GM21825 (cell line): ENCODE results near the gene CCDC61.

ENCODE experiments used
- ATAC-seq: cut with Tn5 transposase; IDR thresholded peaks from one replicate; pipeline ENCODE4 v1.9.1; 2021; ENCODE audit warnings: mild to moderate bottlenecking, moderate library complexity; ENCODE audit not compliant: unreplicated experiment

The CCDC61 gene, protein sequence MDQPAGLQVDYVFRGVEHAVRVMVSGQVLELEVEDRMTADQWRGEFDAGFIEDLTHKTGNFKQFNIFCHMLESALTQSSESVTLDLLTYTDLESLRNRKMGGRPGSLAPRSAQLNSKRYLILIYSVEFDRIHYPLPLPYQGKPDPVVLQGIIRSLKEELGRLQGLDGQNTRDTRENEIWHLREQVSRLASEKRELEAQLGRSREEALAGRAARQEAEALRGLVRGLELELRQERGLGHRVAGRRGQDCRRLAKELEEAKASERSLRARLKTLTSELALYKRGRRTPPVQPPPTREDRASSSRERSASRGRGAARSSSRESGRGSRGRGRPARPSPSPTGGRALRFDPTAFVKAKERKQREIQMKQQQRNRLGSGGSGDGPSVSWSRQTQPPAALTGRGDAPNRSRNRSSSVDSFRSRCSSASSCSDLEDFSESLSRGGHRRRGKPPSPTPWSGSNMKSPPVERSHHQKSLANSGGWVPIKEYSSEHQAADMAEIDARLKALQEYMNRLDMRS

DNA sequence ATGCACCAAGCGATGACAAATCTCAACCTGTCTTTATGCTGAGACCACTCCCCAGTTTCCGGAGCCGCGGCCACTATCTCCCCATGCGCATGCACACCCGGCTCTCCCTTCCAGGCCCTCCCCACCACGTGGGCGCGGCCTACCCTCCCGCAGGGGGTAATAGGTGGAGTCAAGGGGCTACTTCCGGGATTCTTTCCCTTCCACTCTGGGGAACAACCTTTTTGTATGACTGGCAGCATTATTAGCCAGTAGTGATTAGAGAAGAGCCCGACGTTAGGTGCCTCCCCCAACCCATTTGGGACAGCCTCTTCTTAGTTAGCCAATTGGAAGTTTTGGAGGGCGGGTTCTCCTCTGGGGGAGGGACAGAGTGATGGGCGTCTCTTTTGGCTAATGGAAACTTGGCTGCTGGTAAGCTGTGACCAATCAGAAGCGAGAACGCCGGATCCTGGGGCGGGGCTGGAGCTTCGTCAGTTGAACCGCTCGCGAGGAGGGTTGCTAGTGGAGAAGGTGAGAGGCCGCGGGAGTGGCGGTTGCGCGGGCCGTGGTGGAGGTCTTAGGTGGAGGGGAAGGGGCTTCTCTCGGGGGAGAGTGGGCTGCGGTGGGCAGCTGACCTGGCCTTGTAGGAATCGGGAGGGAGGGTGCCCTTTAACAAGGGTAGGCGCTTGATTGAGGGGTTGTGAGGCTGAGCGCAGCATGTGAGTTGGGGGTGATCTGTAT, at the start of gene CCDC61:
TSS of gene CCDC61 (plus strand) at position 470 of the 717 bp plus-strand sequence. CDS start 7,552 bp downstream, outside the sequence.
- peak; percentile 94 for ATAC-seq

DNA sequence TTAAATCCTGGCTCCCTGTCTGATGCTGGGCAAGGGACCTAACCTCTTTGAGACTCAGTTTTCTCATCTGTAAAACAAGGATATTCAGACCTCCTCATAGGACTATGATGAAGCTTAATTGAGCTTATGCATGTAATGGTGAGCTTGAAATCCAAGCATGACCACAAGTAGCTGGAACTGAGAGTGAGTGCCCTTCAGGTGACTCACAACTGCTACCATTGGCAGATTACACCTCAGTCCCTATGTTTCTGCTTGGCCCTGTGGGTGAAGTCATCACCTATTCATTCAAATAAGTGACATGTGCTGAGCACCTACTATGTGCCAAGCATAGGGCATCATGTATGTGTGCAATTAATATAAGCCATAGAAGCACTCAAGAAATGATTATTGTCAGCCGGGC, 47.3 kb upstream of the CCDC61 start:
- ATAC-seq, result no peak

DNA sequence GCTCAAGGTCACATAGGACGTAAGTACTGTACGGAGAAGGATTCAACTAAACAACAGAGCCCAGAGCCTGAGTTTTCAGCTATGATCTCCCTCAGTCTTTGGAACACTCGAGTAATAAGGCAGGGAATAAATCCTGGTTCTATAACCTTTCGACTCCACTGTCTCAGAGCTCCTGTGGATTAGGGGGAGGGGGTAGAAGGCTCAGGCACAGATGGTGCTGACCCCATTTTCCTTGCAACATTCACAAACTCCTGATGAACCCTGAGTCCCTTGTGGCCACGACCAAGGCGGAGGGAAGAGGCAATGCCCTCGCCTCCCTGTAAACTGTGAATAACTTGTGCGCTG, 43.0 kb upstream of the CCDC61 start:
- ATAC-seq, result no peak

DNA sequence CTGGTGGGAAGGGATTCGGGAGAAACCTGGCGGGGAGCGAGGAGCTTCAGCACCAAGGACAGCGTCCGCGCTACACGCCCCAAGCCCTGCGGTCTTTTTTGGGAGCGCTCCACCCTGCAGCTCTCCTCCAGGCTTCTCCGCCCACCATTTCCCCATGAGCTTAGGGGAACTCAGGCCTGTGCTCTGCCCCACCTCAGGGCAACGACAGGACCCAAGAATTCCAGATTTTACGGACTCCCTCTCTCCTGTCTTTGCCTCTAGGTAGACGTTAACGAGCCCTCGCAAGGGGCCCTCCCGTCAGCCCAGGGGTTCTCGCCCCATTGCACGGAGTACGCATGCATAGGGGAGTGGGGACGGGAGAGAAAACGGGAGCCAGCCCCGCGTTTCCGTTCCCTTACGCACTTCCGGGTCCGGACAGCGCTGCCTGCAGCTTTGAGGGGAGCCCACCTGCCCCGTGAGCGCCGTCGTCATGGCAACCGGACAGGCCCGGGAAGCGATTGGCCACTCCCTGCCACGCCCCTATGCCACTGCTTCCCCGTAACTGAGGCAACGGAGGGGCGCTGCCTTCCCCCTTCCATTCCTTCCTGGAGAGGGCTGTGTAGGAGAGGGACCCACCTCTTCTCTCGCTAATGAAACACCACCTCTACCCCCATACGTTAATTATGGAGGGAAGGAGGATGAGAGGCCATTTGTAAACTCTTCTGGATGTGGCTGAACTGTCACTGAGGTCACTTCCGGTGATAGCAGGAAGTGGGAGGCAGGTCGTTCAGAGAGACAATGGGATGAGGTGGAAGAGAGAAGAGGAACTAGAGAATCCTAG, 42.4 kb upstream of the CCDC61 start:
- ATAC-seq, result no peak

DNA sequence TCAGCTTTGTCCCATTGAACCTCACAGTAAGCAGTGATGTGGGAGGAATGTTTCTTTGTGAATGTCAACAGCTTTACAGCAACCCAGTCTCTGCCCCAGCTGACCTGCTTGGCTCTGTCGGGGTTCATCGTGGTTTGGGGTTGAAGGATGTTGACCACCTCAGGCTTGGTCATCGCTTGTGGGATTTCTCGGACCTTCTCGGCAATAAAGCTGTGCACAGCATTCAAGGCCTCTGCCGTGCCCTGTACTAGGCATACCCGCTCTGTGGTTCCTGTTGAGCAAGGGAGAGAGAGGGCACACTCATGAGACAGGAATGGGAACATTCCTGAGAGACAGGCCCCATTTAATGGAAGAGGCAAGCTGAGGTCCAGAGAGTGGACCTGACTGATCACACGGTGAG, 41.6 kb upstream of the CCDC61 start:
- ATAC-seq, result no peak

DNA sequence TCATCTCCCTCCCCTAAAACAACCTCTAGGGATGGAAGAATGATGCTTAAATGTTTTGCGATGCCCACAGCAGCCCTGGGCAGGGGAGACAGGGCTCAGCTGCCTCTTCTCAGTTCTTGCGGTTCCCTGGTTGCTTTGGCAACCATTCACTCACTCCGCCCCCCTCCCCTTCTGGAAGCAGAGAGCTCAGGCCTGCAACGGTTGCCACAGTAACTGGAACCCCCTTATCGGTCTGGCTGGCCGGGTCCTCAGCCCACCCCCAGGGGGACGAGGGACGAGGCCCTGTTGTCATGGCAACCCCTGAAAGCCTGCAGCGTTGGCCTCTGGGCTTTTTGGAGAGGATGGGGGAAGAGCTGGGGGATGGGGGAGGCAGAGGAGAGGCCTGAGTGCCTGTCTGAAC, 41.1 kb upstream of the CCDC61 start:
- no peak for ATAC-seq

DNA sequence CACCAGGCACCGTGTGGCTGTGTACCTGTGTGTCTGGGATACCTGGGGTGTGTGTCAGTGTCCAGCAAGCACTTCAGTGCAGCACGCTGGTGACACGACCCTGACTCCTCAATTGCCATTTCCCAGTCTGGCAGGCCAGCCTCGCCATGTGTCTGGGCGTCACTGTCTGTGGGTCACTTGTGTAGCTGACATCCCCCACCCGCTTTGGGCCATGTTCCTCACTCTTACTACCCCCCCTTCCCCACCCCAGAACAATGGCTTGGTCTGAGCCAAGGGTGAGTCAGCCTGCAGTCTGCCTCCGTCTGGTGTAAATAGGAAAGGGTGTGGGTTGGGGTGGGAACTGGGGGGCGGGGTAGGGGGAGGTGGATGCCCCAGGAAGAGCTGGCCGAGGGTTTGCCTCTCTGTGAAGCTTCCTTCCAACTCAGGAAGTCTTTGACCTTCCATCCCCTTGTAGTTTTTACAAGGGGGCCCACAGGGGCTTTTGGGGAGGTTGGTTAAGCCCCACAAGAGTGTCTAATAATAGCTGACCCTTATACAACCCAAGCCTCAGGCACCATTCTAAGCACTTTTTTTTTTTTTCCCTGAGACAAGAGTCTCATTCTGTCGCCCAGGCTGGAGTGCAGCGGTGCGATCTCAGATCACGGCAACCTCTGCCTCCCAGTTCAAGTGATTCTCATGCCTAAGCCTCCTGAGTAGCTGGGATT, 39.2 kb upstream of the CCDC61 start:
- ATAC-seq, result no peak

DNA sequence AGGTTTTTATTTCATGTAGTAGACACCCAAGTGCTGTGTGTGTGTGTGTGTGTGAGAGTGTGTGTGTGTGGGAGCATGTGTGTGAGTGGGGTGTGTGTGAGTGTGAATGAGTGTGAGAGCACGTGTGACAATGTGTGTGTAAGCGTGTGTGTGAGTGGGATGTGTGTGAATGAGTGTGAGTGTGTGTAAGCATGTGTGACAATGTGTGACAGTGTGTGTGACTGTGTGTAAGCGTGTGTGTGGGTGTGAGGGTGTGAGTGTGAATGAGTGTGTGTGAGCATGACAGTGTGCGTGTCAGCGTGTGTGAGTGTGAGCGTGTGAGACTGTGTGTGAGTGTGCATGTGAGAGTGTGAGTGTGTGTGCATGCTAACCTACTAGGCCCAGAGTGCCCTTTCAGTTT, 36.9 kb upstream of the CCDC61 start:
- no peak for ATAC-seq

DNA sequence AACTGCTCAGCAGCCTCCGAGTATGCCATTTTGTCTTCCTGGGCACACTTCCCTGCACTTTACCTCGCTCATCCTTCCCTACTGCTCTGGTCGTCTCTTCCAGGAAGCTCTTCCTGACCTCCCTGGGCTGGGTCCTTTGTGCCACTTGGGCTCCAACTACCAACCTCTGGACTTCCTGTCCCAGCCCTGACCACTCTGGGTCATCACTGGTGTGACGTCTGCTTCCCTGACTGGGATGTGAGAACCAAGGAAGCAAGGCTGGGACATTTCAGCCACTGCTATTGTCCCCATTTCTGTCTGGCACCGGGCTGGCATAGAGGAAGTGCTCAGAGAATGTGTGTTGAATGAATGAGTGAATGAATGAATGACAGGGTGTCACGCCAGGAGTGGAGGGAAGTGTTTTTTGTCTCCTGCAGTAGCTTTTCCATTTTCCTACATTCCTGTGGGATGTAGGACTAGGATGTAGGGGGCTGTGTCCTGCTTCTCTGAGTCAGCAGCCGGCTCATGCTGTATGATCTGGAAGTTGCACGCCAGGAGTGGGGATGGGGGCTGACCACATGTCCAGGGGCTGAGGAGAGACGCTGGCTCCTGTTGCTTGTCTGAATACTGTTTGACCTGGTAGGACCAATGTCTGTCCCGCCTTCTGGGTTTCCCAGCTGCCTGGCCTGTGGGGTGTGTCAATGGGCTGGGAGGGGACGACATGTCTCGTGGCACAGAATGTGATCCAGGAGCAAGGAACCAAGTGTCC, 36.3 kb upstream of the CCDC61 start:
- no peak for ATAC-seq

DNA sequence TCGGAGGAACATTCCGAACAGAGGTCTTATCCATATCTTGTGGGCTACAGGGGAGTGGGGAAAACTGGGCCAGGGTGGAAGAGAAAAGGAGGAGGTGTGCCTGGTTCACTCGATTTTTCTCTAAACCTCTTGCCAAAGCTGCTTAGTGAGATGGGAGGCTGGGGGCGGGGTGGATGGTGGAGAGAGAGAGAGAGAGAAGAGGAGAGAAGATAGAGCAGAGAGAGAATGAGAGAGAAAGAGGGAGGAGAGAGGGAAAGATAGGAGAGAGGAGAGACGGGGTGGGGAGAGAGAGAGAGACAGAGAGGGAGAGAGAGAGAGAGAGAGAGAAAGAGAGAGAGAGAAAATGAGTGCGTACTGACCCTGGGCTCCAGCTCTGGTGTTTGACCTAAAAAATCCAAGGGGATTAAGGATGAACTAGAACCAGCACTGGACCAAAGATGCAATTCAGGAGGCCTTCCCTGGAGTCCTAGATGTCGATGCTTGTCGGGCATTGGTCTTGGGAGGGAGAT, 35.7 kb upstream of the CCDC61 start:
- no peak for ATAC-seq

DNA sequence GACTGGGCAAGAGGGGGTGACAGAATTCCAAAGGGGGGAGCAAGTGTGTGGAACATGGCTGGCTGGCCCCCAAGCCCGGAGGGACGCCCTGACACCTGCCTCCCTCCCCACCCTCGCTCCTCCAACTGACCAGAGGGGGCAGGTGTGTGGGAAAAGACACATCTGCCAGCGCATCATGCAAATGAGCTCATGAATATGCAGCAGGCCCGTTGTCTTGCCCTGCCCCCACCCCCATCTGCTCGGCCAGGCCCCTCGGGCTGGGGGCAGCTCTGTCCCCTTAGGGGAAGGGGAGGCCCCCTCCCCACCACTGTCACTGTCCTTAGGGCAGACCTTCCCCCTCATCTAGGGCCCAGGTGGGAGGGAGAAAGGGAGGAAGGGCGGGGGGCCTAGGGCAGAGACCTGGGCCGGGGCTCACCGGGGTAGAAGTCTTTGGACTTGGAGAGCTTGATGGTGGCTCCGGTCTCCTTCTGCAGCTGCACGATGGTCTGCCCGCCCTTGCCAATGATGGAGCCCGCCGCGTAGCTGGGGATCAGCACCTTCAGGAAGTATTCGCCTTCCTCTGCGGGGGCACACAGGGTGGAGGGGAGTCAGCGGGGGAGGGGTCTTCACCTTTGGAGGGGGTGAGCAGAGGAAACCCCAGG, 34.6 kb upstream of the CCDC61 start:
- ATAC-seq, result no peak

DNA sequence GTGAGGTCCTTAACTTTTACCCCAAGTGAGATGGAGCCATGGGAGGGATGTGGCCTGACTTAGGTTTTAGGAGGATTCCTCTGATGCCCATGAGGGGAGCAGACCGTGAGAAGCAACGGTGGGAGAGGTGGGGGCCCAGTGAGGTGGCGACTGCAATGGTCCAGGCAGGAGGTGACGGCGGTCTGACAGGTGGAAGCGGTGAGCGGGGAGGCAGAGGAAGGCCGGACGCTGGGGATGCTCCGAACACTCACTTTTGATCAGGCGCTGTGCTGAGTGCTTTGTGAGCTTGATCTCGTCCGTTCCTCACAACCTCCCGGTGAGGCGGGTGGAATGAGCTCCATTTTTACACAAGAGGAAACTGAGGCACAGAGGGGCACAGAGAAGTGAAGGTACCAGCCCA, 33.2 kb upstream of the CCDC61 start:
- ATAC-seq, result no peak

DNA sequence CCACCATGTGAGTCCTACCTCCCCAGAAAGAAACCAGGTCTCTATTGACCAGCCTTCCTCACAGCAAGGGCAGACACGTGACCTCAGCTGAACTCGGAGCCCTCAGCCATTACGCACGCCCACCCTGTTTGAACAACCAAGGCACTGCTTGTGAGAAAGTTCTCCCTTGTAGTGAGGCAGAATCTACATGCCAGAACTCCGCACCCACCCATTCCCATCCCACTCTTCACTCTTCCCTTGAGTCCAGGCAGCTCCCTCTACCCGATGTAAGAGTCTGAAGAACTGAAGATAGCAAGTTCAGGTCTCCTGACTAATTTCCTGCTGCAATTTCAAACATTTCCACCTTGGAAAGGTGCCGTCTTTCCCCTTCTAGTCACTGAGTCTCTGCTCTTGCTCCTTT, 28.0 kb upstream of the CCDC61 start:
- ATAC-seq, result no peak

DNA sequence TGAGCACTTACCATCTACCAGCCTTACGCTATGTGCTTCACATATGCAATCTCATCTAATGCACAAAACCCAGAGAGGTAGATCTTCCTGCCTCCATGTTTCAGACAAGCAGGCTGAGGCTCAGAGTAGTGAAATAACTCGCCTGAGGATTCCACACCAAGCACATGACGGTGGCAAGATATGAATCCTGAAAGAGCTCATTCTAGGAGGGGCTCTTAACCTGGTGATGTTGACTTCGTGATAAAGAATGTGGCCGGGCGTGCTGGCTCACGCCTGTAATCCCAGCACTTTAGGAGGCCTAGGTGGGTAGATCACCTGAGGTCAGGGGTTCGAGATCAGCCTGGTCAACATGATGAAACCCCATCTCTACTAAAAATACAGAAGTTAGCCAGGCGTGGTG, 26.6 kb upstream of the CCDC61 start:
- no peak for ATAC-seq

DNA sequence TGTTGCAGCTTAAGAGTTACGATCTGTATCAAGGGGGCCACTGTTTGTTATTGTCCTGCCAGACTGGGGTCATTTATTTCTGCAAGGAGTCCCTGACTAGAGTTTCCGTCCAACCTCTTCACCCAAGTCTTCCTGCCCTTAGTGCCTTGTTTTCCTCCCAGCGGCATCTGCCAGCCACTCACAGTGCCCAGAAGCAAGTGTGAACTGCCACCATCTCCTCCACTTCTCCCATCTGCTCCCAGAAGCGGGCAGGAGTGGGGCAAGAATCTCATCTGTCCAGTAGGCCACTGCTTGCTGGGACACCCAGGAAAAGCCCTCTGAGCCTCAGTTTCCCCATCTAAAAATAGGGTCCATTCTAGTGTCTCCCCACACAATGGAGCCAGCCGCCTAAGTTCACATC, 25.6 kb upstream of the CCDC61 start:
- no peak for ATAC-seq

DNA sequence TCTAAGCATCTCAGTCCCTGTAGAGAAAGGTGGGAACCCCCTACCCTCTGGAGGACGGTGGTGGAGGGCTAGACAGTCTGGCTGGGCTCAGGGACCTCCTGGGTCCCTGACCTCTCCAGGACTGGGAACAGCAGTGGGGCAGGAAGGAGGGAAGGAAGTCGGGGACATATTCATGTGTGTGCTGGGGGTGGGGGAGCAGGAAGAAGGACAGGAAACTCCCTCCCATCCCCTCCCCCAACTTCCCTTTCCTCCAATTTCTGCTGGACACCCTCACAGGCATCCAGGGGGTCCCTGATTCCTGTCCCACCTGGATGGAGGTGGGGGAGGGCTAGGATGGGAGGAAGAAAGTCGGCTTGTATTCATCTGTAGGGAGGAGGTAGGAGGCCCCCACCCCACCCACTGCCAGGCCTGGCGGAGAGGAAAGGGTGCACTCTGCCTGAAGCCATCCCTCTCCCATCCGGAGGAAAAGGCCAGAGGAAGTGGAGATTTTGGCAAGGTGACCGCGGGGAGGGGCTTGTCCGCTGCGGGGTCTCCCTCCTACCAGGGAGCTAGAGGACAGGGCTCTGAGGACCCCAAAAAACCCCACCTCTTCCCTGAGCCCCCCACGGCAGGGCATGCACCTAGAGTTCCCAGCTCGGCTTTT, 23.9 kb upstream of the CCDC61 start:
- ATAC-seq, result no peak

DNA sequence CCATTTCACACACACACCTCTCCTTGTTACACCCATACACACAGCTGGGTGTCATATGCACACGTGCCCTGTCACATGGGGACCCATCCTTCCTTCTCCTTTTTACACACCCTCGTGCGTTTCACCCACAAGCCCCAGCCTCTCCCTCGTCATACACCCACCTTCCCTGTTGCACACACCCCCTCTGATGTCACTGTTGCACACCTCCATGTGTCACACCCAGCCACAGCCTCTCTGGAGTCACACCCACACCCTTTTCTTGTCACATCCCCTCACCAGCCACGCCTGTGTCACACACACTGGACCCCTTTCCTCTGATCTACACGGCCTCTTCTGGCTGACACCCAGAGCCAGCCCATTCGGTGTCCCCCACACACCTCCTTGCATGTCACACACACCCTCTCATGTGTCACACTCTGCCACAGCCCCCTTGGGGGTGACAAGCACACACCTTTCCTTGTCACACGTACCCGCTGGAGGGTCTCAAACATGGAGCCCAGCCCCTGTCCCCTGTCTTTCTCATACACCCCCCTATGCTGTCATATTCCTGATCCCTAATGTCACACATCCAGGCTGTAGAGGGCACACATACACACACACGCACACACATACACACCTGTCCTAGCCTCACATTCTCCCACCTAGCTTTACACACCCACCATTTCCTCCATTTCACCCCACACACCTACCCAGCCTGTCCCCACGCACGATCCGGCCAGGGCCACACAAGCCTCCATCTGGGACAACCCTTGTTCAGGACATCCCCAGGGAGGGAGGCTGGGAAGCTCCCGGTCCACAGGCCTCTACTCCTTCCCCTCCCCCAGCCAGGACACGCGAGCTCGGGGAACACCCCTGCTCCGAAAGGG, 23.0 kb upstream of the CCDC61 start:
- ATAC-seq, result no peak

DNA sequence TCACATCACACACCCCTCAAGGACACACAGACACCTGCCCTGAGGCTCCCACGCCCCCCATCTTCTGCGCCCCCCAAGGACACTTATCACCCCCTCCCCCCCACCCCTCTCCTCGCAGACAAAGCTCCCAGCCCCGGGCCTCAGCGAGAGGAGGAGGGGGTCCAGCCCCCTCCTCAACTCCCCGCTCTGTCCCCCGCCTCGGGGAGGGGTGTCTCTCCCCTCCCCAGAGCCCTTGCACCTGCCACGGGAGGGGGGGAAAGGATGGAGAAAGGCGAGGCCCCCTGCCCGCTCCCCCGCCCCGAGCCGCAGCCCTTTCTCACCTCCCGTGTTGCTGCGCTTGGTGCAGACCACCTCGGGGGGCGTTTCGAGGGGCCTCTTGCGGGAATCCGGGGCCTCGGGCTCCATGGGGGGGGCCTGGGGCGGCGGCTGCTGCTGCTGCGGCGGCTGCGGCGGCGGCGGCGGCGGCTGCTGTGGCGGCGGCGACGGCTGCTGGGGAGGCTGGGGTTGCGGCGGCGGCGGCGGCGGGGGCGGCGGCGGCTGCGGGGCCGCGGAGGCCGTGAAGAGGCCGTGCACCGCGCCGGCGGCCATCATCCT, 22.2 kb upstream of the CCDC61 start:
- no peak for ATAC-seq
